NCI-H446 treated with DMSO at 0.1 percent for 48 hours (cell line): ENCODE results near the gene TSPYL4.
A peak's percentile ranks its signal among the peaks of the same experiment; 100 is the strongest.
"Not testable (repeated sequence)": the region's sequence is repeated elsewhere in the genome, so short reads cannot be mapped to it uniquely, and the experiment has no call there.

Experiments used
- DNase-seq: peaks from one replicate; lab custom pipeline; 2025; lab: John Stamatoyannopoulos, UW

Gene TSPYL4

DNA sequence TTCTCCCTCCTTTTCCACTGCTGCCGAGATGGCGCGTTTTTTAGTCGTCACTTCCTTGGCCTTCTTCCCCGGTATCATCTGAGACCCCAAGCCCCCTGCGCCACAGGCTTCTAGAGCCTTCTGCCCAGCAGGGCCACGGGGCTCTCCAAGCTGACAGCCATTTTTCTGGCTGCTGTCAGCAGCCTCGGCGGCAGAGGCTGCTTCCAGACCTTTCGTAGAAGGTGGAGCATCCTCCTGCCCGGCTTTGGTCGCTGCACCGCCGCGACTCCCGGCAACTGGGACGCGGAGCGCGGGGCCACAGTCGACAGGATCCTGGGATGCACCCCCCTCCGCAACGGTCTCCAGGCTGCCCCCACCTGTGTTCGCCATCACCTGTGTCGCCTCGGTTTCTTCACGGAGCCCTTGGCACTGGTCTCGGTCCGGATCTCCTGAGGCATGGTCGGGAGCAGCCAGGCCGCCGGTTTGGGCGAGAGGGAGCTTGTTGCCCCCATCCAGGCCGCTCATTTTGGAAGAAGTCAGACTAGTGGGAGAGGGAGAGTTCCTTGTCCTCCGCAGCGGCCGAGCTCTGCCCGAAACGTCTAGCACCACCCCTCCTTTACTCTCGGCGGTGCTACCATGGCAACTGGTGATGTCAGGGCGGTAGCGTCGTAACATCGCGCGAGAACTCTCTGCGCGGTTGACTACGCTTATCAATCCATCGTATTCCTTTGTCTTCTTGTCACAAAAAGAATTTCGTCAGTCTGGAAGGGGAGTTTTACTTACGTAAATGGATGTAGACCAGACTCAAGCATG lies at the start of gene TSPYL4:
Gene TSPYL4 (minus strand): TSS at position 571 of the 792 bp plus-strand sequence. CDS start 67 bp downstream, at position 504.
- DNase-seq, result peak; percentile 92

DNA sequence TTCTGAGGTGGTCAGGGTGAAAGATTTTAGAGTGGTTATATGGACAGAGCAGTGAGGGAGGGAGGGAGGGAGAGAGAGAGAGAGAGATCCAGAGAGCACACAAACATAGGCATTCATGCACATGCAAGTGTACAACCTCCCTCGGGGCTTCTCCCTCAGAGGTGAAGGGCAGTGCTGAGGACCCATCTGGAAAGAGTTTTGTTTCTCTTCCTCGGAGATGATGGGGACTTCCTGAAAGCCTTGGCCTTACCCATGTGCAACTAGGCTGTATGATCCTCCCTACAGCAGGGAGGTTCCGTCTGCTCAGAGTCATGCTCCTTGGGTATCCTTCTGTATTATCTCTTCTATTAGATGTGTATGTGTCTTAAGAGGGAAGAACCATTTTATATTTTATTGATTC lies 47.2 kb upstream of the TSPYL4 start:
- DNase-seq, result no peak

DNA sequence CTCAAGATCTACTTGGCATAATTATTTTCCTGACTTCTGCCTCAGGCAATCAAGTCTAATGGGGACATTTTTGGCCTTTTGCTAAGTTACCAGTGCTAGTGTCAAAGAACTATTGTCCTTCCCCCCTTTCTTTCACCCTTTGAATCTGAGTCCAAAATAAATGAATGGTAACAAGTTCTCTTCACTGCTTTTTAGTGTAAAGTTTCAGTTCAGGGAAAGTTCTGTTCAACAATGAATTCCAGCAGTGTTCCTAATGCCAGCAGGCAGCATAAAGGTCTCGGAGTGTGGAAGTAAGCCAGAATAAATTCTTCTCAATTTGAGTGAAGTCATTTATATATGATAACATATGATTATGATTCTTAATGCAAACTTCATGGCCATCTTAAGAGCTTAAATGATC lies 46.7 kb upstream of the TSPYL4 start:
- no peak for DNase-seq

DNA sequence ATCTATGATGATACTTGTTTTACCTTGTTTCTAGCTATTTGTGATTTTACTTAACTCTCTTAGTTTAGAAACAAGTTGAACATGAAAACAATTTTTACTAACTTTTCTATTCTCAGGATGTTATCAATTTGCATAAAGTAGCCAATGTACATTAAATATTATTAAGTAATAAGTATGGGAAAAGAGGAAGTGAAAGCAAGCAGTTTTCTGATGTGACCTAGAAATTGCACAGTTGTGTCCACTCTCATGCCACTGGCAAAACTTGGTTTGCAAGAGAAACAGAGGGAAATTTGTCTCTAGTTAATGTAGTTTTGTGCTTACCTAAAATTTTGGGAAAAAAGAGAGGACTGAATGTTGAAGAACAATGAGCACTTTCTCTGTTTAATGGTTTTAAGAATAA lies 45.1 kb upstream of the TSPYL4 start:
- DNase-seq, result no peak

DNA sequence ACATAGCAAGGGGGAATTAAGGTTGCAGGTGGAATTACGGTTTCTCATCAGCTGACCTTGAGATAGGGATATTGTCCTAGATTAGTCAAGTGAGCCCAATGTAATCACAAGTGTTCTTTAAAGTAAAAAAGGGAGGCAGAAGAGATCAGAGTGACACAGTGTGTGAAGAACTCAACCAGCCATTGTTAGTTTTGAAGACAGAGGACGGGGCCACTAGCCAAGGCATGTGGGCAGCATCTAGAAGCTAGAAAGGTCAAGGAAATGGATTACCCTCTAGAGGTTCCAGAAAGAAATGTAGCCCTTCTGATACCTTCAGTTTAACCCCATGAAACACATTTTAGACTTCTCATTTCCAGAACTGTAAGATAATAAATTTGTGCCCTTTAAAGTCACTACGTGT lies 44.4 kb upstream of the TSPYL4 start:
- no peak for DNase-seq

DNA sequence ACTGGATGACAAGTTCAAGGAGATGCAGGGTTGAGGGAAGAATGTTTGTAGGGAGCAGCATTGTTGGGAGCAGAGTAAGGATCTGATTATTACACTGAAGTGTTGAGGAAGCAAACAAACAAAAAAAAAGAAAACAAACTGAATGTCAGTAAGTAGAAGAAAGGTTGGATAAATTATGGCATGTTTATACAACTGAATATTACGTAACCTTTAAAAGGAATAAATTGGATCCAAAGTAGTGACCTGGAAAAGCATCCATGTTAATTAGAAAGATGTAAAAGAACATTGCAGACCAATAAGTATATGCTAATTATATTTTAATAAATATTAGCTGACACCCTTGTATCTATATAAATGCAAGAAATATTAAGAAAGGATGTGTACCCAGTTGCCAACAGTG lies 38.7 kb upstream of the TSPYL4 start:
- no peak for DNase-seq

DNA sequence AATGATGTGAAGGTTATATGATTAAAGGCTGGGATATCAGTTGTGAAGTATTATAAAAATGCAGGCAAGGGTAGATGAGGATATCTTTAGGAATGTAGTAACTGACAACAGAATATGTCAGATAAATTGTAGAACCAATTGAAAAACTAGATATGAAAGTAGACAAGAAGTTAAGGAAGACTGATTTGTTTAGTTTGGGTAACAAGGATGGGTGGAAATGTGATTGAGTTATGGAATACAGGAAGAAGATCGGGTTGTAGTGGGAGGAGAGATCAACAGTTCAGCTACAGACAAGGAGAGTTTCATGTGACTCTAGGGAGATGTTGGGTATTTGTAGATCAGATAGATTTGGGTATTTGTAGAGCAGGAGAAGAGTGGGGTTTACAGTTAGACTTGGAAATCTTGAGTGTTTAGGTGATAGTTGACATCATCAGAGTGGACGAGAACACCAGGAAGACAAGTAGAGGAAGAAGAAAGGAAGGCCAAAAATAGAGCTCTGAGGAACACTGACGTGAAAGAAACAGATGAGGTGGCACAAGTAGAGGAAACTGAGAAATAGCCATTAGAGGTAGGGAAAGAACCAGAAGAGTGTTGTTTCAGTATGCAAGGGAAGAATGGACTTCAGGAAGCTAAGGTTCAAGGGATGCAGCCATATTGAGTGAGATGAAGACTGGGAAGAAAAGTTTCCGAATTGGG lies 38.0 kb upstream of the TSPYL4 start:
- no peak for DNase-seq

DNA sequence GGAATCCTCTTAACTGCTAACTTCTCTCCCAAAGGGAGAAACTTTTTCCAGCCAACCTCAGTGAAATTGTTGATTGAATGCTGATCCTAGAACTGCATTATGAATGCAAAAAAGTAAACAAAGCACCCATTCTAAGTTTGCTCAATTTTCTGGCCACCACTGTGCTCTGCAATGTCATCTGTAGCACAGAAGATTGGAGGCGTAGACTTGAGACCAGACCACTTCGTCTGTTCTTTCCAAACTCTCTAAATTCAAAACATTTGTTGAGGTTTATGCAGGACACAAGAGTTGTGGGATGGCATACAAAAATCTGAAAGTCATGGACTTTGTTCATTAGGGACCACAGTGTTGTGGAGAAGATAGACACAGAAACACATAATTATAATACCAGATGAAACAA lies 36.9 kb upstream of the TSPYL4 start:
- no peak for DNase-seq

DNA sequence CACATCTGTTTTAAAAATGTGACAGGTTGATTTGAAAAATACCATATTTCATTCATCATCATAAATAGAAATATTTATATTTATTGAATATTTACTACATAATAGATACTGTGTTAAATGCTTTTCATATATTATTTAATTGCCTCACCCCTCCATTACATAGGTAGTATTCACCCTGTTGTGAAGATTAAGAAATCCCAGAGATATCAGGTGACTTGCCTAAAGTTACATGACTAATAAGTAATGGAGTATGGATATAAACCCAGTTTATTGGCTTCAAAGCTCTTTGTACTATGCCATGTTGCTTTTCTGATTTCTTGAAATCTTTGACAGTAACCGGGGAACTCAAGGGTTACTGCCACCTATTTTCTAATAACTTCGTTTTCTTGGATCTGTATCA lies 36.0 kb upstream of the TSPYL4 start:
- DNase-seq, result no peak

DNA sequence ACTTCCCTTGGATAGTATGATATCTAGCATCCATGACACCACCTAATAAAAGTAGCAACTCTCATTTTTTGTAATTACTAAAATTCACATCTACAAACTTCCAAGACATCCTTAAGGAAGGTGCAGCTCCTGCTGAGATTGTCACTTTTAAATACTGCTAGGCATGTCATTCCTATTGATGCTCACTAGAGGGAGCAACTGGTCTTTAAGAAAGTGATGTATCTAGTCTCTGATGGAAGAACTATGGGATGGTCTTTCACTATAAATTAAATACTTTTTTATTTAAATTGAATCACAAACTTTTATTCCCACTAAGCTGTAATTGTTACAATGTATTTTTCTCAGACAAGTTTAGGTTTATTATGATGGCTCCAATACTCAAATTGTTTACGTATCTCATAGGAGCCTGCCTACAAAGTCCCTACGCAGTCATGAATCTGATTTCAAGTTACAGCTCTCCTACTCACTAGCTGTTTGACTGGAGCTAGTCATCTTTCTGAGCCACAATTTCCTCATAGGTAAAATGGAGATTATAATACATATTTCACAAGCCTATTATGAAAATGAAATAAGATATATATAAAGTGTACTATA lies 33.9 kb upstream of the TSPYL4 start:
- DNase-seq, result peak; percentile 16

DNA sequence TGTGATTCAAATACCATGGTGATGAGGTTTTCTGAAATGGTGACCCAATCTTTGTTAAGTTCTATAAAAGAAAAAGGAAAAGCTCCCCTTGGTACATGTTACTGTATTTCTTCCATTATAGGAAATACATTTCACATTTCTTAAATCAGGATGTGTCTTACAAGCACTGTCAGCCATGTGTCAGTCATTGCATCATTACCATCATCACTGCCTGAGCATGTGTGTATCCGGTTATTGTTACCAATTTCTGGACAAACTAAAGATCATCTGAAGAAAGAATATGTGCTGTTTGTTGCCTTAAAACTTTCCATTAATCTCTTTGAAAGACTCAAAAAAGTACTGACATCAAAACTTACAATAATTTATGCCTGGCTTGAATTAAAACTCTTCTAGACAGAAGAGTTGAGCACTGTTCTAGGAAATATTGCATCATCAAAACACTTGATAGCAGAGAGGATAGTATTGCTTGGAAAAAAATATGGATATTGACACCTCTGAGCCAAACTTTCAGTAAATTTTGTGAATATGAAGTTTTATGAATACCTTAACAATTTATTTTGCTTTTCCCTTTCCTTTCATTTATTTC lies 33.0 kb upstream of the TSPYL4 start:
- DNase-seq, result no peak

DNA sequence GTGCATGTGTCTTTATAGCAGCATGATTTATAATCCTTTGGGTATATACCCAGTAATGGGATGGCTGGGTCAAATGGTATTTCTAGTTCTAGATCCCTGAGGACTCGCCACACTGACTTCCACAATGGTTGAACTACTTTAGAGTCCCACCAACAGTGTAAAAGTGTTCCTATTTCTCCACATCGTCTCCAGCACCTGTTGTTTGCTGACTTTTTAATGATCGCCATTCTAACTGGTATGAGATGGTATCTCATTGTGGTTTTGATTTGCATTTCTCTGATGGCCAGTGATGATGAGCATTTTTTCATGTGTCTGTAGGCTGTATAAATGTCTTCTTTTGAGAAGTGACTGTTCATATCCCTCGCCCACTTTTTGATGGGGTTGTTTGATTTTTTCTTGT lies 31.1 kb upstream of the TSPYL4 start:
- not testable (repeated sequence) for DNase-seq

DNA sequence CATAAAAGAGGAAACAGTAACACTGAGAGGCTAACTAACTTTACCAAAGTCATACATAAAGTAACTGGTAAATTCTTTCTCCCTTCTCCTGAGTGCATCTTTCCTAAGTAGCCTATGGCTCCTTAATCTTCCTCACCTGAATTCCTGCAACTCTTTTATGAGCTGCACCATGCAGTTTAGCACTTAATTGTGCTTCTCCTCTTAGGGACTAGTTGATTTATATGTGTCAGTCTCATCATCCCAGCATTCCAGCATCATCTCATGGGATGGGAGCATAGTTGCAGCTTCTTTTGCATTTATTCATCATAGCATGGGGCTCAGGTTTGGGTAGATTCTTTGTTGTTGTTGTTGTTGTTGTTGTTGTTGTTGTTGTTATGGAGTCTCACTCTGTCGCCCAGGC lies 29.3 kb upstream of the TSPYL4 start:
- no peak for DNase-seq

DNA sequence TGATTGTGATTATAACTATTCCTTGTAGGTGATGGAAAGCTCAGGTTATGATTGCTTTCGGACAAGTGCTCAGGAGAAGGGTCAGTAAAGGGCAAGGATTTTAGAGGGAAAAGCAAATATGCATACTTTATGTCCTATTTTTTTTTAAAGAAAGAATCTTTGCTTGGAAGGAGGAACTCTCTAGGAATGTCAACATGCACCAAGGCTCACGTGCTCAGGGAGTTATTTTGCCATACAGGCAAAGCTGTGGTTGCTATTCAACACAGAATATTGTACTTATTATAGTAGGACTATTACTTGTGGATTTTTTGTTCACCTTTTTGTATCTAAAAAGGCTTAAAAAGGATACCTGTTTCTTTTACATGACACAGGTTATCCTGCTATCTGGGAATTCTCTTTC lies 28.8 kb upstream of the TSPYL4 start:
- DNase-seq, result no peak

DNA sequence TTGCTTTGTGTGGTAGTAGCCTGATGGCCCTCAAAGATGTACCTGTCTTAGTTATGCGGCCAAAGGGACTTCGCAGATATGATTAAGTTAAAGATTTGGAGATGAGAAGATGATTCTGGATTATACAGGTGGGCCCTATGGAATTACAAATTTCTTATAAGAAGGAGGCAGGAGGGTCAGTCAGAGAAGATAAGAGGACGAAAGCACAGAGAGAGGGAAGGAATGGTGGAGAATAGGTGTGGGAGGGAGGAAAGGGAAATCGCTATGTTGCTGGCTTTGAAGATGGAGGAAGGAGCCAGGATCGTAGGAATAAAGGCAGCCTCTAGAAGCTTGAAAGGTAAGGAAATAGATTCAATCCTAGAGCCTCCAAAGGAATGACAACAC lies 27.1 kb upstream of the TSPYL4 start:
- DNase-seq, result no peak

DNA sequence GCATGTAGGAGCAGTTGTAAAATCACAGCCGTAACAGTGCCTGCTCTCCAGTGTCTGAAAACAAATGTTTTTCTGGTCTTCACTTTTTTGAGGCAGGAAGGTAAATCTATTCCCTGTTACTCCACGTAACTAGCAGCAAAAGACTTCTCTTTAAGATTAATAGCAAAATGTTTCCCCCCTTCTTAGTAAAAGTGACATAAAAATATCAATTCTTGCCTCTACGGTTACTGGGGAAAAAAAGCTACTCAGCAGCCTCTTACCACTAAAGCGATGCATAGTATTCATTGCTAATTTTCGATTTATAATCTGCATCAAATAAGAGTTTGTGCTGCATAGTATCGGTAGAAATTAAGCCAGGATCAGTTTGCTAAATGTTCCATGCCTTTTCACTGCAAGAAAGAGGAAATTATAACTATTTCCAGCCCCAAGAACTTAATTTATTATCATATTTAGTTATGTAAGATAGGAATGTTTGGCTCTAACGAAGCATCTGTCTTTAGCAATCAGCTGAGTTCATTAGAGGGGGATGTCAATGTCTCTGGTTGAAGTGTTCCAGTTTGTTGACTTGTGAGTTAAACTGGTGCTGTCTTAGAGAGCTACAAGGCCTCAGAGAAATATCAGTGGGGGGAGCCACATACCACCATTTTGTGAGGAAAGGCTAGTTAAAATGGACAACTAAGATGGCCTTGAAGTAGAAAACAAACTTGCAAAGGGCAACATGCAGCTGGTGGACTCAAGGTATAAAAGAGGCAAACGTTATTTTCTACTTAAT lies 26.5 kb upstream of the TSPYL4 start:
- no peak for DNase-seq

DNA sequence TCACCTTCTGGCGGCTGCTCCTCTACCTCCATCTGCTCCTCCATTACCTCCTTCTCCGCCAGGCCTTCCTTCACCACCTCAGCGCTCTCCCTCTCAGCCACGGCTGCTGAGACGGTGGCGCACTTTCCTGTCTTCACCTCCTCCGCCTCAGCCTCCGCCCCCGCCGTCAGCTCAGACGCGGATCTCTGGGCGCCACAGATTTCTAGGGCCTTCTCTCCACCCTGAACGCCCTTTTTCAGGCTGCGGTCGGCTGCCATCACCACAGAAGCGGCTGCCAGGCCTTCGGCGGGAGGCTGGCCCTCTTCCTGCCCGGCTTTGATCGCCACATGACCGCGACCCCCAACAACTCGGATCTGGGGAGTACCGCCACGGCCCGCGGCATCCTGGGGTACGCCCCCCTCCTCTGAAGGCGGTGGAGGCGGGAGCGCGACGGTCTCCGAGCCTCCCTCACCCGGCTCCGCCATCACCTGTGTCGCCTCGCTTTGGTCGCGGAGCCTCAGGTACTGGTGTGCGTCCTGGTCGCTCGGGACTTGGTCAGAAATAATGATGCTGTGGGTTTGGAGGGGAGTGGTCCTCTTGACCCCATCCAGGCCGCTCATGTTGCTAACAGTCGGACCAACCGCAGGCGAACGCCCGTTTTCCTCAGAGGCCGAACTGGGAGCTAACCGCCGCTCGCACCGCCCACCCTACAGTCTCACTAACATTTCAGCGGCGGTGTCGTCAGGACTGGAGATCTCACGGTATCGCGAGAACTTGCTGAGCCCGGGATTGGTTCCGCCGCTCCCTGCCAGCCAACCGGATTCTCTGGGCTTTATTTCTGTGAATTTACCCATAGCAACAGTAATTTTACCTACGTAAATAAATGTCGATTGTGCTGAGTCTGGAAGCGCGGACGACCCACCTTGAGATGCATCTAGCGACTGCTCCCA lies 25.6 kb upstream of the TSPYL4 start, which contains the start of gene TSPYL1:
Gene TSPYL1 (minus strand): TSS at position 699 of the 929 bp plus-strand sequence. CDS start 100 bp downstream, at position 599.
- peak; percentile 90 for DNase-seq

DNA sequence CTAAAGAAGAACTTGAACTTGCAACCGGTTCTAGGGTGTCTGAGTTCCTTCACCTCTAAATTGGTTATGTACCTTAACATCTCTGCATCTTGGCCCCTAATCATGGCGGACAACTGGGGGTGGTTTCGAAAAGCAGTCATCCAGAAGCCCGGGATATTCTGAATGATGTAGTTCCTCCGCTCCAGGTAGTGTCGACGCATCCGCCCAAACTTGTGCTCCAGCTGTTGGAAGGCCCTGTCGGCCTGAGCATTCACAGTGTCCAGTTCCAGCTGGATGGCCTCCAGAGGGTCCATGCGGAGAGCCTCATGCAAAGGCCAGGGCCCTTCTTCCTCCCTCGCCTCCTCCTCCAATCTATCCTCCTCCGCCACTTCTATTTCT lies 25.0 kb upstream of the TSPYL4 start:
- DNase-seq, result no peak

DNA sequence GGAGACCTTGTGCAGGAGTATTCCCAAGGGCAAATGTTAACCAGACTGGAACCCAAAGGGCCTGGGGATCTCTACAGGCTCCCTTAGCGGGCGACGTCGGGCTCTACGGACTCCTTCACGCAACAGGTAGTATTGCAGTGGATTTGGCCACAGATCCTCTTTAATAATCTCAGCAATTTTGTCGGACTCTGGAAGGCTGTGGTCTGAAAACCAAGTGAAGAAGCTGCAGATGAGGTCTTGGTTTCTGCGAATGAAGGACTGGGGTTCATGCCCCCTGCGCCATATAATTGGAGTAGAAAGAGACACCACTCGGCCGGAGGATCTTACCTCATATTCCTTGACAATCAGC lies 24.6 kb upstream of the TSPYL4 start:
- DNase-seq, result no peak

DNA sequence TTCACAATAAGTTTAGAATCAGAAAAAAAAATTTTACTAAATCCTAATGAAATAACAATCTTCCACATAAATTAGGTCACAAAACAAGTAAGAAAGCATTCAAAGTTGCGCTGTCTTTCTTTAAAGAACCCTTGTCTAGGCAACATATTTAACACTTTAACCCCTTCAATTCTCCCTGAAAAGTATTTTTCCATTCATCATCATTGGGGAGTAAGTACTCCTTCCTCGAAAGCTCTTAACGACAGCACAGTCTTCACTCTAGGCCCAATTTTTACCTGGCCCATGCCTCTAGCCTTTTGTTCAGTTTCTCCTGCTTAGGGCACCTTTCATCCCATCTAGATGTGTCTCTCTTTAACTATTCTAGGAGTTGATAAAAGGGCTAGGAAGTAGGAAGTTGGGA lies 23.2 kb upstream of the TSPYL4 start:
- DNase-seq, result no peak

DNA sequence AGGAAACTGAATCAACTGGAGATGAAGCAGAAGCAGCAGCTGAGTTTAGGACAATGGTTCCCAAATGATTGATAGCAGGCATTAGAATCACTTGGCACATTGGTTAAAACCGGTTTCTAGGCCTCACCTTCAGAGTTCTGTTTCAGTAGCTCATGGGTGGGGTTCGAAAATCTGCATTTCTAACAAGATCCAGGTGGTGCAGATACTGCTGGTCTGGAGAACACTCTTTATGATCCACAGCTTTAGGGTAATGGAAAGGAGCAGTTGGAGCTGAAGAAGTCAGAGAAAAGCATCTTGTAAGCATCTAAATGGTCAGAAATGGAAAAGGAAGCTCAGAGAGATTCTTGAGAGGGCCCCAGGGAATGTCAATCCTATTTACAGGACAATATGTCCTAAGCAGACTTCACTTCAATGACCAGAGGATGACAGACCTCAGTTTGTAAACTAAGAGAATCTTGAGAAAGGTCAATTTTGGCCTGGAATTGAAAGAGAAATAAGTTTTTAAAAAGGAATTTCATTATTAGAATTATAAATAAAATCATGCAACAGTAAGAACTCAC lies 17.4 kb upstream of the TSPYL4 start:
- no peak for DNase-seq
